NT2/D1 (cell line): Measurements from ENCODE around the gene GPATCH1.

ENCODE experiments used
- YY1 ChIP-seq: IDR thresholded peaks from 2 replicates; pipeline ENCODE4 v1.6.1; 2011; ENCODE audit not compliant: insufficient read length, insufficient read depth
- ZNF274 ChIP-seq: IDR thresholded peaks from 2 replicates; pipeline ENCODE4 v1.6.1; 2011; ENCODE audit warnings: mild to moderate bottlenecking, low read depth, low read length

DNA sequence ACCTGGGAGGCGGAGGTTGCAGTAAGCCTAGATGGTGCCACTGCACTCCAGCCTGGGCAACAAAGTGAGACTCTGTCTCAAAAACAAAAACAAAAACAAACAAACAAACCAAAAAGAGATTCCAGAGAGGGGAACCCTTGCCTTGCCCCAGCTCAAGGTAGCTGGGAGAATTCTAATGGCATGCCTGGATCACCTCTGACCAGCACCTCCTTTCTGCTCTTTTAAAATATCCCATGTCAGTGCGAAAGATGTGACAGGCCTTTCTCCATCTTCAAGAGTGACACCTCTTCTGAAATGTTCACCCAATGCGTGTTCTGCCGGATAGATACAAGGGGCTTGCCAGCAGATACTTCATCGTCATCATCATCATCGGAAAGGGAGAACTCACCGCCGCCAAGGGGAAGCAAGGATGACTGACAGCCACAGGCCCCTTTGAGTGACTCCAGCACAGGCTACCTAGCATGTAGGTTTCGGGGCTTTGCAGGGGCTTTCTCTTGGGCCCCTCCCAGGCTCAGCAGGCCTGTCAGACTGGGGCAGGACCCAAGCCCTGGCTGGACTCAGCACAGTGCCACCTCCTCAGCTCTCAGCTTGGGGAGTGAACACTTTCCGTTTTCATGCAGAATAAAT, 94.3 kb downstream of the GPATCH1 start:
- TF ChIP-seq YY1 (no peak), ZNF274 (no peak)
